ENCODE measurements around the gene CGB8. TPM values are rescaled to one million over a fixed set of nuclear protein-coding genes. Genes with fewer than 3 reads are reported as not detected.
"Not testable (repeated sequence)": the region's sequence is repeated elsewhere in the genome, so short reads cannot be mapped to it uniquely, and the experiment has no call there.

Gene CGB8
- total RNA-seq, 2 experiments from 2014 or later: not detected

GRCh38 chr19:49080392-49080791, 31.5 kb upstream of the CGB8 start:
- no peaks in the 10 kb centered on the region for H3K9me3 Mint-ChIP-seq (ENCODE audit: insufficient read depth)
- peaks cover 3% of the 10 kb centered on the region for H3K36me3 Mint-ChIP-seq (ENCODE audit: low read depth)
- no peaks in the 10 kb centered on the region for H3K27me3 Mint-ChIP-seq (ENCODE audit: low read depth)
- ATAC-seq (no peak), DNase-seq (no peak)
- H3K4me3 Mint-ChIP-seq: no peak overlapping the region
- H3K4me1 Mint-ChIP-seq (ENCODE audit: low read depth): peaks cover 7% of the 10 kb centered on the region
- POLR2A ChIA-PET: no interaction called here
- CTCF ChIA-PET: no interaction called here
- H3K27ac Mint-ChIP-seq: no peak overlapping the region

- H3K27ac Mint-ChIP-seq; POLR2A ChIA-PET; H3K36me3 Mint-ChIP-seq (ENCODE audit: low read depth); ATAC-seq; H3K4me3 Mint-ChIP-seq; H3K9me3 Mint-ChIP-seq (ENCODE audit: insufficient read depth); H3K4me1 Mint-ChIP-seq (ENCODE audit: low read depth): not testable (repeated sequence)
- peak; percentile 38 for DNase-seq
- CTCF ChIA-PET: interaction anchor here (0.6 to 2.5 kb wide), 9 partner anchors 9 to 142 kb away, joined by 3 to 9 read pairs (median 5); partner anchors contain the start of genes CGB7 and LIN7B
- H3K27me3 Mint-ChIP-seq (ENCODE audit: low read depth): peaks cover 32% of the 10 kb centered on the region
Observed at GRCh38 chr19:49074869-49075268, 26.0 kb upstream of the CGB8 start.

GRCh38 chr19:49073514-49074378, 24.8 kb upstream of the CGB8 start:
- Mint-ChIP-seq H3K4me1 (ENCODE audit: low read depth) (peaks cover 8% of the 10 kb centered on the region), H3K36me3 (ENCODE audit: low read depth) (peaks cover 3% of the 10 kb centered on the region), H3K27ac (no peak overlapping the region), H3K27me3 (ENCODE audit: low read depth) (peaks cover 42% of the 10 kb centered on the region), H3K9me3 (ENCODE audit: insufficient read depth) (no peaks in the 10 kb centered on the region), H3K4me3 (no peak overlapping the region)
- ChIA-PET CTCF (interaction anchor here (0.6 to 2.5 kb wide), 7 partner anchors 8 to 125 kb away, joined by 3 to 9 read pairs (median 5); partner anchors contain the start of genes CGB7 and LIN7B), POLR2A (no interaction called here)
- ATAC-seq: no peak
- DNase-seq: no peak

GRCh38 chr19:49071860-49072547, 23.1 kb upstream of the CGB8 start:
- no peaks in the 10 kb centered on the region for H3K9me3 Mint-ChIP-seq (ENCODE audit: insufficient read depth)
- no peak overlapping the region for H3K27ac Mint-ChIP-seq
- DNase-seq (no peak), ATAC-seq (peak; percentile 33)
- H3K27me3 Mint-ChIP-seq (ENCODE audit: low read depth): peaks cover 50% of the 10 kb centered on the region
- H3K36me3 Mint-ChIP-seq (ENCODE audit: low read depth): peaks cover 3% of the 10 kb centered on the region
- ChIA-PET CTCF (interaction anchor here (1.5 kb wide), 1 partner anchor 78 kb away, joined by 3 read pairs; the partner anchor contains the start of gene RUVBL2), POLR2A (no interaction called here)
- H3K4me3 Mint-ChIP-seq: no peak overlapping the region
- peaks cover 8% of the 10 kb centered on the region for H3K4me1 Mint-ChIP-seq (ENCODE audit: low read depth)

- no peak overlapping the region for H3K4me3 Mint-ChIP-seq
- ATAC-seq (no peak), DNase-seq (no peak)
- peaks cover 8% of the 10 kb centered on the region for H3K4me1 Mint-ChIP-seq (ENCODE audit: low read depth)
- POLR2A ChIA-PET: no interaction called here
- CTCF ChIA-PET: interaction anchor here (1.5 to 1.8 kb wide), 2 partner anchors 36 to 77 kb away, joined by 3 to 7 read pairs; partner anchors contain the start of gene RUVBL2
- no peaks in the 10 kb centered on the region for H3K9me3 Mint-ChIP-seq (ENCODE audit: insufficient read depth)
- peaks cover 65% of the 10 kb centered on the region for H3K27me3 Mint-ChIP-seq (ENCODE audit: low read depth)
- H3K36me3 Mint-ChIP-seq (ENCODE audit: low read depth): peaks cover 3% of the 10 kb centered on the region
- H3K27ac Mint-ChIP-seq: no peak overlapping the region
Observed at GRCh38 chr19:49070416-49070815, 21.5 kb upstream of the CGB8 start.

- ATAC-seq: no peak
- no peaks in the 10 kb centered on the region for H3K9me3 Mint-ChIP-seq (ENCODE audit: insufficient read depth)
- peaks cover 75% of the 10 kb centered on the region for H3K27me3 Mint-ChIP-seq (ENCODE audit: low read depth)
- no peak overlapping the region for H3K27ac Mint-ChIP-seq
- H3K36me3 Mint-ChIP-seq (ENCODE audit: low read depth): peaks cover 3% of the 10 kb centered on the region
- POLR2A ChIA-PET: no interaction called here
- DNase-seq: no peak
- peaks cover 8% of the 10 kb centered on the region for H3K4me1 Mint-ChIP-seq (ENCODE audit: low read depth)
- CTCF ChIA-PET: interaction anchor here (1.2 to 1.8 kb wide), 3 partner anchors 9 to 77 kb away, joined by 4 to 7 read pairs (median 5); no protein-coding TSS in a partner anchor
- H3K4me3 Mint-ChIP-seq: no peak overlapping the region
Observed at GRCh38 chr19:49069026-49069425, 20.1 kb upstream of the CGB8 start.

GRCh38 chr19:49067554-49067953, 18.6 kb upstream of the CGB8 start:
- ChIA-PET CTCF (no interaction called here), POLR2A (no interaction called here)
- DNase-seq: no peak
- Mint-ChIP-seq H3K4me1 (ENCODE audit: low read depth) (no peaks in the 10 kb centered on the region), H3K9me3 (ENCODE audit: insufficient read depth) (no peaks in the 10 kb centered on the region), H3K4me3 (no peak overlapping the region), H3K36me3 (ENCODE audit: low read depth) (no peaks in the 10 kb centered on the region), H3K27me3 (ENCODE audit: low read depth) (peaks cover 67% of the 10 kb centered on the region), H3K27ac (no peak overlapping the region)
- no peak for ATAC-seq

GRCh38 chr19:49065905-49066512, 17.1 kb upstream of the CGB8 start:
- Mint-ChIP-seq H3K4me1 (ENCODE audit: low read depth) (no peaks in the 10 kb centered on the region), H3K9me3 (ENCODE audit: insufficient read depth) (no peaks in the 10 kb centered on the region), H3K4me3 (no peak overlapping the region), H3K36me3 (ENCODE audit: low read depth) (no peaks in the 10 kb centered on the region), H3K27me3 (ENCODE audit: low read depth) (peaks cover 61% of the 10 kb centered on the region), H3K27ac (no peak overlapping the region)
- ChIA-PET CTCF (interaction anchor here (1.0 kb wide), 1 partner anchor 32 kb away, joined by 4 read pairs; no protein-coding TSS in a partner anchor), POLR2A (no interaction called here)
- ATAC-seq (no peak), DNase-seq (no peak)

- CTCF ChIA-PET: interaction anchor here (1.0 kb wide), 1 partner anchor 33 kb away, joined by 4 read pairs; no protein-coding TSS in a partner anchor
- POLR2A ChIA-PET: no interaction called here
- Mint-ChIP-seq H3K4me1 (ENCODE audit: low read depth) (no peaks in the 10 kb centered on the region), H3K27me3 (ENCODE audit: low read depth) (peaks cover 60% of the 10 kb centered on the region), H3K36me3 (ENCODE audit: low read depth) (no peaks in the 10 kb centered on the region), H3K27ac (no peak within 1 kb of the TSS), H3K4me3 (no peak within 1 kb of the TSS), H3K9me3 (ENCODE audit: insufficient read depth) (no peaks in the 10 kb centered on the region)
- DNase-seq (no peak), ATAC-seq (no peak)
Observed at GRCh38 chr19:49064768-49065611, 16.1 kb upstream of the CGB8 start, which contains the start of gene NTF4. Gene NTF4 (minus strand): TSS chr19:49064818. CDS start chr19:49061997, 2,821 bp downstream.

GRCh38 chr19:49064029-49064629, 15.2 kb upstream of the CGB8 start:
- POLR2A ChIA-PET: no interaction called here
- H3K9me3 Mint-ChIP-seq (ENCODE audit: insufficient read depth): no peaks in the 10 kb centered on the region

GRCh38 chr19:49061445-49061844, 12.5 kb upstream of the CGB8 start:
- no peak for ATAC-seq
- peaks cover 19% of the 10 kb centered on the region for H3K4me1 Mint-ChIP-seq (ENCODE audit: low read depth)
- no peak overlapping the region for H3K4me3 Mint-ChIP-seq
- H3K36me3 Mint-ChIP-seq (ENCODE audit: low read depth): no peaks in the 10 kb centered on the region
- H3K9me3 Mint-ChIP-seq (ENCODE audit: insufficient read depth): no peaks in the 10 kb centered on the region
- H3K27ac Mint-ChIP-seq: no peak overlapping the region
- ChIA-PET POLR2A (no interaction called here), CTCF (no interaction called here)
- peaks cover 68% of the 10 kb centered on the region for H3K27me3 Mint-ChIP-seq (ENCODE audit: low read depth)
- no peak for DNase-seq

More at GRCh38 chr19:49064029-49064629, 15.2 kb upstream of the CGB8 start:
- no peak overlapping the region for H3K4me3 Mint-ChIP-seq
- no peaks in the 10 kb centered on the region for H3K4me1 Mint-ChIP-seq (ENCODE audit: low read depth)
- no peaks in the 10 kb centered on the region for H3K36me3 Mint-ChIP-seq (ENCODE audit: low read depth)
- H3K27ac Mint-ChIP-seq: no peak overlapping the region
- peaks cover 59% of the 10 kb centered on the region for H3K27me3 Mint-ChIP-seq (ENCODE audit: low read depth)
- ATAC-seq (no peak), DNase-seq (no peak)
- CTCF ChIA-PET: no interaction called here
